K562 (cell line): ENCODE data around the gene SEMA6D. TPM values are rescaled to one million over a fixed set of nuclear protein-coding genes. Genes with fewer than 3 reads are reported as not detected.

Experiments used
- polyA plus RNA-seq, 8 experiments: library from polyadenylated mRNA; depleted of rRNA in 4 of 8; stranded (reverse) in 5 of 8; unstranded in 3 of 8; fragments of >200 nt; fragmentation: Nextera tagmentation in 2 of 8; fragmentation: Illumina TruSeq in 1 of 8; extraction: Ambion mirVana in 2 of 8; extraction: Trizol in 1 of 8; gene quantifications; 2 replicates each; pipeline versions ENCODE4 v1.2.1 to v1.2.3, GENCODE V29; 2011 to 2014; ENCODE audit warnings: inconsistent platforms in 1 of 8, missing spikeins in 1 of 8
- total RNA-seq, 7 experiments: library from RNA; depleted of rRNA in 6 of 7; stranded (reverse); fragments of >200 nt in 6 of 7; fragmentation: Illumina TruSeq in 2 of 7; extraction: Trizol in 2 of 7; gene quantifications; 2 replicates each; pipeline versions ENCODE4 v1.2.1 to v1.2.3, GENCODE V29; 2011 to 2021; ENCODE audit warnings: low replicate concordance in 1 of 7
- TF ChIP-seq, protein P1 (sequence below): fragments of 200-600 bp; sonication (generic); IDR thresholded peaks from one replicate; pipeline ENCODE4 v1.6.1; 2012; ENCODE audit warnings: mild to moderate bottlenecking, low read depth, low read length, inconsistent platforms

The SEMA6D gene
- total and polyA plus RNA-seq, 9 of the 15 experiments (the other 6 are each of a cell fraction or from before 2014, with no cell fraction given): not detected

DNA sequence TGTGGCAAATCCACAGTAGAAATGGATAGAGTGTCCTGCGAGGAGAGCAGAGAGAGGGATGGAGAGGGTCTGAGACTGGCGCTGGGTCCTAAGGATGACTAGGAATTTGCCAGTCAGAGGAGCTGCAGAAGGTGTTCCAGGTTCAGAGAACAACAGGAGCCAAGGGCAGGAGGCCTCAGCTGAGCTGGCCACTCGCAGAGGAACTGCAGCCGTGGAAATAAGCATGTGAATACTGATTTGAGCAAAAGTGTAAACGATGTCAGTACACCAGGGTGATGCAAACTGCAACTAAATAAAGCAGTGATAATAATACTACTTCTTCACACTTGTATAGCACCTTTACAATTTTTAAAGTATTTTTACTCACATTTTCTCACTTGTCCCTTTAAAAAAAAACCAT, 24.6 kb downstream of the SEMA6D start (continued):
- TF ChIP-seq, protein P1, sequence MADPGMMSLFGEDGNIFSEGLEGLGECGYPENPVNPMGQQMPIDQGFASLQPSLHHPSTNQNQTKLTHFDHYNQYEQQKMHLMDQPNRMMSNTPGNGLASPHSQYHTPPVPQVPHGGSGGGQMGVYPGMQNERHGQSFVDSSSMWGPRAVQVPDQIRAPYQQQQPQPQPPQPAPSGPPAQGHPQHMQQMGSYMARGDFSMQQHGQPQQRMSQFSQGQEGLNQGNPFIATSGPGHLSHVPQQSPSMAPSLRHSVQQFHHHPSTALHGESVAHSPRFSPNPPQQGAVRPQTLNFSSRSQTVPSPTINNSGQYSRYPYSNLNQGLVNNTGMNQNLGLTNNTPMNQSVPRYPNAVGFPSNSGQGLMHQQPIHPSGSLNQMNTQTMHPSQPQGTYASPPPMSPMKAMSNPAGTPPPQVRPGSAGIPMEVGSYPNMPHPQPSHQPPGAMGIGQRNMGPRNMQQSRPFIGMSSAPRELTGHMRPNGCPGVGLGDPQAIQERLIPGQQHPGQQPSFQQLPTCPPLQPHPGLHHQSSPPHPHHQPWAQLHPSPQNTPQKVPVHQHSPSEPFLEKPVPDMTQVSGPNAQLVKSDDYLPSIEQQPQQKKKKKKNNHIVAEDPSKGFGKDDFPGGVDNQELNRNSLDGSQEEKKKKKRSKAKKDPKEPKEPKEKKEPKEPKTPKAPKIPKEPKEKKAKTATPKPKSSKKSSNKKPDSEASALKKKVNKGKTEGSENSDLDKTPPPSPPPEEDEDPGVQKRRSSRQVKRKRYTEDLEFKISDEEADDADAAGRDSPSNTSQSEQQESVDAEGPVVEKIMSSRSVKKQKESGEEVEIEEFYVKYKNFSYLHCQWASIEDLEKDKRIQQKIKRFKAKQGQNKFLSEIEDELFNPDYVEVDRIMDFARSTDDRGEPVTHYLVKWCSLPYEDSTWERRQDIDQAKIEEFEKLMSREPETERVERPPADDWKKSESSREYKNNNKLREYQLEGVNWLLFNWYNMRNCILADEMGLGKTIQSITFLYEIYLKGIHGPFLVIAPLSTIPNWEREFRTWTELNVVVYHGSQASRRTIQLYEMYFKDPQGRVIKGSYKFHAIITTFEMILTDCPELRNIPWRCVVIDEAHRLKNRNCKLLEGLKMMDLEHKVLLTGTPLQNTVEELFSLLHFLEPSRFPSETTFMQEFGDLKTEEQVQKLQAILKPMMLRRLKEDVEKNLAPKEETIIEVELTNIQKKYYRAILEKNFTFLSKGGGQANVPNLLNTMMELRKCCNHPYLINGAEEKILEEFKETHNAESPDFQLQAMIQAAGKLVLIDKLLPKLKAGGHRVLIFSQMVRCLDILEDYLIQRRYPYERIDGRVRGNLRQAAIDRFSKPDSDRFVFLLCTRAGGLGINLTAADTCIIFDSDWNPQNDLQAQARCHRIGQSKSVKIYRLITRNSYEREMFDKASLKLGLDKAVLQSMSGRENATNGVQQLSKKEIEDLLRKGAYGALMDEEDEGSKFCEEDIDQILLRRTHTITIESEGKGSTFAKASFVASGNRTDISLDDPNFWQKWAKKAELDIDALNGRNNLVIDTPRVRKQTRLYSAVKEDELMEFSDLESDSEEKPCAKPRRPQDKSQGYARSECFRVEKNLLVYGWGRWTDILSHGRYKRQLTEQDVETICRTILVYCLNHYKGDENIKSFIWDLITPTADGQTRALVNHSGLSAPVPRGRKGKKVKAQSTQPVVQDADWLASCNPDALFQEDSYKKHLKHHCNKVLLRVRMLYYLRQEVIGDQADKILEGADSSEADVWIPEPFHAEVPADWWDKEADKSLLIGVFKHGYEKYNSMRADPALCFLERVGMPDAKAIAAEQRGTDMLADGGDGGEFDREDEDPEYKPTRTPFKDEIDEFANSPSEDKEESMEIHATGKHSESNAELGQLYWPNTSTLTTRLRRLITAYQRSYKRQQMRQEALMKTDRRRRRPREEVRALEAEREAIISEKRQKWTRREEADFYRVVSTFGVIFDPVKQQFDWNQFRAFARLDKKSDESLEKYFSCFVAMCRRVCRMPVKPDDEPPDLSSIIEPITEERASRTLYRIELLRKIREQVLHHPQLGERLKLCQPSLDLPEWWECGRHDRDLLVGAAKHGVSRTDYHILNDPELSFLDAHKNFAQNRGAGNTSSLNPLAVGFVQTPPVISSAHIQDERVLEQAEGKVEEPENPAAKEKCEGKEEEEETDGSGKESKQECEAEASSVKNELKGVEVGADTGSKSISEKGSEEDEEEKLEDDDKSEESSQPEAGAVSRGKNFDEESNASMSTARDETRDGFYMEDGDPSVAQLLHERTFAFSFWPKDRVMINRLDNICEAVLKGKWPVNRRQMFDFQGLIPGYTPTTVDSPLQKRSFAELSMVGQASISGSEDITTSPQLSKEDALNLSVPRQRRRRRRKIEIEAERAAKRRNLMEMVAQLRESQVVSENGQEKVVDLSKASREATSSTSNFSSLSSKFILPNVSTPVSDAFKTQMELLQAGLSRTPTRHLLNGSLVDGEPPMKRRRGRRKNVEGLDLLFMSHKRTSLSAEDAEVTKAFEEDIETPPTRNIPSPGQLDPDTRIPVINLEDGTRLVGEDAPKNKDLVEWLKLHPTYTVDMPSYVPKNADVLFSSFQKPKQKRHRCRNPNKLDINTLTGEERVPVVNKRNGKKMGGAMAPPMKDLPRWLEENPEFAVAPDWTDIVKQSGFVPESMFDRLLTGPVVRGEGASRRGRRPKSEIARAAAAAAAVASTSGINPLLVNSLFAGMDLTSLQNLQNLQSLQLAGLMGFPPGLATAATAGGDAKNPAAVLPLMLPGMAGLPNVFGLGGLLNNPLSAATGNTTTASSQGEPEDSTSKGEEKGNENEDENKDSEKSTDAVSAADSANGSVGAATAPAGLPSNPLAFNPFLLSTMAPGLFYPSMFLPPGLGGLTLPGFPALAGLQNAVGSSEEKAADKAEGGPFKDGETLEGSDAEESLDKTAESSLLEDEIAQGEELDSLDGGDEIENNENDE: no peak
